Measurements from ENCODE around the gene PTGER2. TPM values are rescaled to one million over a fixed set of nuclear protein-coding genes. Genes with fewer than 3 reads are reported as not detected.
A peak's percentile ranks its signal among the peaks of the same experiment; 100 is the strongest.

The PTGER2 gene
- total and polyA plus RNA-seq, 2 donors (not counting 1 experiment from before 2014, with no cell fraction given), result 15.9 to 38.8 TPM

GRCh38 chr14:52266782-52267181 lies 47.3 kb upstream of the PTGER2 start:
- Histone ChIP-seq H3K27me3 (ENCODE audit: control insufficient read depth, insufficient read depth, low read length) (peaks cover 29% of the 10 kb centered on the region), H3K27ac (ENCODE audit: insufficient read depth, low read length) (no peak overlapping the region), H3K9ac (ENCODE audit: insufficient read depth, low read length) (no peak overlapping the region), H3K79me2 (ENCODE audit: control insufficient read depth, insufficient read depth, low read length) (no peaks in the 10 kb centered on the region), H2AFZ (ENCODE audit: low read length) (no peak overlapping the region), H4K20me1 (ENCODE audit: control insufficient read depth, extremely low read depth, insufficient read depth, low read length) (no peaks in the 10 kb centered on the region), H3K4me2 (ENCODE audit: extremely low read depth, insufficient read depth, low read length) (no peak overlapping the region), H3K36me3 (ENCODE audit: control insufficient read depth, insufficient read depth, low read length) (no peaks in the 10 kb centered on the region), H3K4me3 (replicated peaks in 1 of 4; ENCODE audit: control extremely low read depth in 1 of 4, insufficient read depth in 1 of 4, low read depth in 3 of 4, low read length in 4 of 4) (no peak overlapping the region), H3K9me3 (ENCODE audit: control insufficient read depth, insufficient read depth, low read depth, low read length) (no peaks in the 10 kb centered on the region), H3K4me1 (ENCODE audit: control insufficient read depth, extremely low read depth, insufficient read depth, low read length) (peaks cover 4% of the 10 kb centered on the region)
- DNase-seq (ENCODE audit: low read depth in 2 of 2), result peak; percentile 5 to 47
- TF ChIP-seq CTCF (conservative IDR thresholded peaks at IDR 0.05 in 1 of 2, IDR thresholded peaks at IDR 0.05 in 1 of 2; ENCODE audit: low read depth in 1 of 2, low read length in 2 of 2), result no peak
- no peak for TF ChIP-seq EZH2 (IDR thresholded peaks at IDR 0.05; ENCODE audit: low read length, missing control alignments)

GRCh38 chr14:52267501-52268278 lies 46.4 kb upstream of the PTGER2 start, which contains the start of gene PTGDR:
Gene PTGDR, plus strand, starts transcription at chr14:52267698. Its CDS starts 117 bp downstream, at chr14:52267815.
- H2AFZ ChIP-seq (ENCODE audit: low read length), result peak within 1 kb of the TSS; percentile 36
- H3K4me3 ChIP-seq (replicated peaks in 1 of 4; ENCODE audit: control extremely low read depth in 1 of 4, insufficient read depth in 1 of 4, low read depth in 3 of 4, low read length in 4 of 4), result peak within 1 kb of the TSS; percentile 10 to 35 (median 30)
- TF ChIP-seq CTCF (conservative IDR thresholded peaks at IDR 0.05 in 1 of 2, IDR thresholded peaks at IDR 0.05 in 1 of 2; ENCODE audit: low read depth in 1 of 2, low read length in 2 of 2) (no peak), EZH2 (IDR thresholded peaks at IDR 0.05; ENCODE audit: low read length, missing control alignments) (no peak)
- no peaks in the 10 kb centered on the region for H4K20me1 ChIP-seq (ENCODE audit: control insufficient read depth, extremely low read depth, insufficient read depth, low read length)
- peak; percentile 24 to 30 for DNase-seq (ENCODE audit: low read depth in 2 of 2)
- no peak within 1 kb of the TSS for H3K27ac ChIP-seq (ENCODE audit: insufficient read depth, low read length)
- peak within 1 kb of the TSS; percentile 21 for H3K4me2 ChIP-seq (ENCODE audit: extremely low read depth, insufficient read depth, low read length)
- no peaks in the 10 kb centered on the region for H3K36me3 ChIP-seq (ENCODE audit: control insufficient read depth, insufficient read depth, low read length)
- H3K9me3 ChIP-seq (ENCODE audit: control insufficient read depth, insufficient read depth, low read depth, low read length), result no peaks in the 10 kb centered on the region
- no peak within 1 kb of the TSS for H3K9ac ChIP-seq (ENCODE audit: insufficient read depth, low read length)
- peaks cover 4% of the 10 kb centered on the region for H3K4me1 ChIP-seq (ENCODE audit: control insufficient read depth, extremely low read depth, insufficient read depth, low read length)
- H3K27me3 ChIP-seq (ENCODE audit: control insufficient read depth, insufficient read depth, low read length), result peaks cover 29% of the 10 kb centered on the region
- H3K79me2 ChIP-seq (ENCODE audit: control insufficient read depth, insufficient read depth, low read length), result no peaks in the 10 kb centered on the region

GRCh38 chr14:52268279-52269061 lies 45.6 kb upstream of the PTGER2 start:
- Histone ChIP-seq H3K9ac (ENCODE audit: insufficient read depth, low read length) (no peak overlapping the region), H3K36me3 (ENCODE audit: control insufficient read depth, insufficient read depth, low read length) (no peaks in the 10 kb centered on the region), H3K4me3 (replicated peaks in 1 of 4; ENCODE audit: control extremely low read depth in 1 of 4, insufficient read depth in 1 of 4, low read depth in 3 of 4, low read length in 4 of 4) (peak overlapping the region; percentile 10 to 35 (median 17)), H3K4me1 (ENCODE audit: control insufficient read depth, extremely low read depth, insufficient read depth, low read length) (peaks cover 4% of the 10 kb centered on the region), H4K20me1 (ENCODE audit: control insufficient read depth, extremely low read depth, insufficient read depth, low read length) (no peaks in the 10 kb centered on the region), H3K27me3 (ENCODE audit: control insufficient read depth, insufficient read depth, low read length) (peaks cover 29% of the 10 kb centered on the region), H3K27ac (ENCODE audit: insufficient read depth, low read length) (no peak overlapping the region), H3K9me3 (ENCODE audit: control insufficient read depth, insufficient read depth, low read depth, low read length) (no peaks in the 10 kb centered on the region), H3K4me2 (ENCODE audit: extremely low read depth, insufficient read depth, low read length) (peak overlapping the region; percentile 21), H3K79me2 (ENCODE audit: control insufficient read depth, insufficient read depth, low read length) (no peaks in the 10 kb centered on the region), H2AFZ (ENCODE audit: low read length) (peak overlapping the region; percentile 36)
- peak; percentile 69 for TF ChIP-seq EZH2 (IDR thresholded peaks at IDR 0.05; ENCODE audit: low read length, missing control alignments)
- TF ChIP-seq CTCF (conservative IDR thresholded peaks at IDR 0.05 in 1 of 2, IDR thresholded peaks at IDR 0.05 in 1 of 2; ENCODE audit: low read depth in 1 of 2, low read length in 2 of 2), result no peak
- DNase-seq (ENCODE audit: low read depth in 2 of 2), result peak; percentile 35 to 54
